Activated T-helper 17 cell treated with anti-CD3 and anti-CD28 coated beads, Interleukin-2, amount 50 U/mL, for 72 hours (primary cell): Measurements from ENCODE around the gene KRCC1. TPM values are rescaled to one million over a fixed set of nuclear protein-coding genes. Genes with fewer than 3 reads are reported as not detected.

ENCODE experiments used
- ATAC-seq: fragments of 150-1000 bp; cut with Tn5 transposase; replicated peaks from 2 replicates; pipeline ENCODE4 v1.10.0; 2021; ENCODE audit warnings: mild to moderate bottlenecking, moderate library complexity
- H3K27ac Mint-ChIP-seq: one replicate; pipeline ENCODE4 v1.8.0; 2022; ENCODE audit warnings: mixed read lengths
- H3K27me3 Mint-ChIP-seq: one replicate; pipeline ENCODE4 v1.8.0; 2022; ENCODE audit warnings: mixed read lengths
- H3K36me3 Mint-ChIP-seq: one replicate; pipeline ENCODE4 v1.8.0; 2022; ENCODE audit warnings: low read depth, mild to moderate bottlenecking, mixed read lengths
- H3K4me1 Mint-ChIP-seq: one replicate; pipeline ENCODE4 v1.8.0; 2022; ENCODE audit warnings: mixed read lengths
- H3K4me3 Mint-ChIP-seq: one replicate; pipeline ENCODE4 v1.8.0; 2022; ENCODE audit warnings: mild to moderate bottlenecking, mixed read lengths
- H3K9me3 Mint-ChIP-seq: one replicate; pipeline ENCODE4 v1.8.0; 2022; ENCODE audit warnings: mixed read lengths
- total RNA-seq, 2 donors: library from RNA; stranded (reverse); gene quantifications; one replicate each; pipeline ENCODE4 v1.2.3, GENCODE V29; 2022

The KRCC1 gene
- 1 to 10 TPM; 7.9 to 9.1 TPM for total RNA-seq

- H3K4me1 Mint-ChIP-seq, result peaks cover 31% of the 10 kb centered on the region
- H3K27ac Mint-ChIP-seq, result peak within 1 kb of the TSS; percentile 99
- ATAC-seq, result peak; percentile 96
- peaks cover 53% of the 10 kb centered on the region for H3K36me3 Mint-ChIP-seq
- no peaks in the 10 kb centered on the region for H3K9me3 Mint-ChIP-seq
- H3K4me3 Mint-ChIP-seq, result peak within 1 kb of the TSS; percentile 97
- H3K27me3 Mint-ChIP-seq, result no peaks in the 10 kb centered on the region
These were observed at the start of gene KRCC1 for GRCh38 chr2:88055371-88056128. Gene KRCC1, minus strand, starts transcription at chr2:88055783. Its CDS starts 27,220 bp downstream, at chr2:88028563.

- Mint-ChIP-seq H3K27ac (no peak overlapping the region), H3K36me3 (no peaks in the 10 kb centered on the region), H3K4me3 (no peak overlapping the region), H3K4me1 (no peaks in the 10 kb centered on the region), H3K27me3 (peaks cover 10% of the 10 kb centered on the region), H3K9me3 (no peaks in the 10 kb centered on the region)
- ATAC-seq, result no peak
These were observed 44.9 kb upstream of the KRCC1 start for GRCh38 chr2:88100489-88100858.

GRCh38 chr2:88099798-88100488 is 44.4 kb upstream of the KRCC1 start:
- H3K27me3 Mint-ChIP-seq, result peaks cover 10% of the 10 kb centered on the region
- no peaks in the 10 kb centered on the region for H3K4me1 Mint-ChIP-seq
- H3K9me3 Mint-ChIP-seq, result no peaks in the 10 kb centered on the region
- no peaks in the 10 kb centered on the region for H3K36me3 Mint-ChIP-seq
- ATAC-seq, result no peak
- no peak overlapping the region for H3K27ac Mint-ChIP-seq
- no peak overlapping the region for H3K4me3 Mint-ChIP-seq

- Mint-ChIP-seq H3K27ac (no peak overlapping the region), H3K4me1 (no peaks in the 10 kb centered on the region), H3K36me3 (no peaks in the 10 kb centered on the region), H3K27me3 (peaks cover 7% of the 10 kb centered on the region), H3K4me3 (no peak overlapping the region), H3K9me3 (no peaks in the 10 kb centered on the region)
- no peak for ATAC-seq
These were observed 42.9 kb upstream of the KRCC1 start for GRCh38 chr2:88098558-88098900.

GRCh38 chr2:88097891-88098557 is 42.4 kb upstream of the KRCC1 start:
- Mint-ChIP-seq H3K27me3 (peaks cover 7% of the 10 kb centered on the region), H3K4me1 (no peaks in the 10 kb centered on the region), H3K9me3 (no peaks in the 10 kb centered on the region), H3K4me3 (no peak overlapping the region), H3K27ac (no peak overlapping the region), H3K36me3 (no peaks in the 10 kb centered on the region)
- no peak for ATAC-seq

GRCh38 chr2:88097192-88097591 is 41.6 kb upstream of the KRCC1 start:
- Mint-ChIP-seq H3K4me1 (no peaks in the 10 kb centered on the region), H3K27ac (no peak overlapping the region), H3K27me3 (peaks cover 3% of the 10 kb centered on the region), H3K9me3 (no peaks in the 10 kb centered on the region), H3K36me3 (no peaks in the 10 kb centered on the region), H3K4me3 (no peak overlapping the region)
- ATAC-seq, result no peak

- H3K9me3 Mint-ChIP-seq, result no peaks in the 10 kb centered on the region
- H3K27me3 Mint-ChIP-seq, result peaks cover 3% of the 10 kb centered on the region
- ATAC-seq, result no peak
- no peak overlapping the region for H3K27ac Mint-ChIP-seq
- no peaks in the 10 kb centered on the region for H3K4me1 Mint-ChIP-seq
- no peaks in the 10 kb centered on the region for H3K36me3 Mint-ChIP-seq
- H3K4me3 Mint-ChIP-seq, result no peak overlapping the region
These were observed 41.1 kb upstream of the KRCC1 start for GRCh38 chr2:88096708-88097107.

- no peak overlapping the region for H3K27ac Mint-ChIP-seq
- H3K36me3 Mint-ChIP-seq, result no peaks in the 10 kb centered on the region
- ATAC-seq, result no peak
- no peaks in the 10 kb centered on the region for H3K9me3 Mint-ChIP-seq
- H3K4me3 Mint-ChIP-seq, result no peak overlapping the region
- peaks cover 7% of the 10 kb centered on the region for H3K4me1 Mint-ChIP-seq
- H3K27me3 Mint-ChIP-seq, result peaks cover 3% of the 10 kb centered on the region
These were observed 39.4 kb upstream of the KRCC1 start for GRCh38 chr2:88095022-88095421.

- H3K4me3 Mint-ChIP-seq, result no peak overlapping the region
- no peak overlapping the region for H3K27ac Mint-ChIP-seq
- ATAC-seq, result no peak
- H3K36me3 Mint-ChIP-seq, result no peaks in the 10 kb centered on the region
- H3K27me3 Mint-ChIP-seq, result peaks cover 3% of the 10 kb centered on the region
- H3K4me1 Mint-ChIP-seq, result peaks cover 7% of the 10 kb centered on the region
- H3K9me3 Mint-ChIP-seq, result no peaks in the 10 kb centered on the region
These were observed 37.2 kb upstream of the KRCC1 start for GRCh38 chr2:88092773-88093172.

GRCh38 chr2:88091943-88092342 is 36.4 kb upstream of the KRCC1 start:
- Mint-ChIP-seq H3K4me3 (no peak overlapping the region), H3K9me3 (no peaks in the 10 kb centered on the region), H3K4me1 (peaks cover 7% of the 10 kb centered on the region), H3K27ac (no peak overlapping the region), H3K36me3 (no peaks in the 10 kb centered on the region), H3K27me3 (peaks cover 1% of the 10 kb centered on the region)
- ATAC-seq, result no peak

GRCh38 chr2:88090446-88091283 is 35.1 kb upstream of the KRCC1 start:
- Mint-ChIP-seq H3K4me1 (peaks cover 7% of the 10 kb centered on the region), H3K36me3 (no peaks in the 10 kb centered on the region), H3K9me3 (no peaks in the 10 kb centered on the region), H3K4me3 (peak overlapping the region; percentile 16), H3K27ac (peak overlapping the region; percentile 69), H3K27me3 (no peaks in the 10 kb centered on the region)
- ATAC-seq, result peak; percentile 75

GRCh38 chr2:88088999-88089398 is 33.4 kb upstream of the KRCC1 start:
- H3K27ac Mint-ChIP-seq, result no peak overlapping the region

GRCh38 chr2:88087763-88088162 is 32.2 kb upstream of the KRCC1 start:
- no peak overlapping the region for H3K27ac Mint-ChIP-seq
- H3K9me3 Mint-ChIP-seq, result no peaks in the 10 kb centered on the region
- peaks cover 4% of the 10 kb centered on the region for H3K27me3 Mint-ChIP-seq
- H3K4me3 Mint-ChIP-seq, result no peak overlapping the region
- no peak for ATAC-seq
- H3K4me1 Mint-ChIP-seq, result peaks cover 7% of the 10 kb centered on the region
- H3K36me3 Mint-ChIP-seq, result no peaks in the 10 kb centered on the region

More at GRCh38 chr2:88088999-88089398, 33.4 kb upstream of the KRCC1 start:
- Mint-ChIP-seq H3K36me3 (no peaks in the 10 kb centered on the region), H3K27me3 (no peaks in the 10 kb centered on the region), H3K4me1 (peaks cover 7% of the 10 kb centered on the region), H3K9me3 (no peaks in the 10 kb centered on the region), H3K4me3 (no peak overlapping the region)
- no peak for ATAC-seq

GRCh38 chr2:88087073-88087472 is 31.5 kb upstream of the KRCC1 start:
- Mint-ChIP-seq H3K9me3 (no peaks in the 10 kb centered on the region), H3K27me3 (peaks cover 5% of the 10 kb centered on the region), H3K4me1 (peaks cover 7% of the 10 kb centered on the region), H3K36me3 (no peaks in the 10 kb centered on the region), H3K4me3 (no peak overlapping the region), H3K27ac (no peak overlapping the region)
- ATAC-seq, result no peak
